GM21717 (cell line): ENCODE data around the gene CEP85L.

ENCODE experiments used
- ATAC-seq: cut with Tn5 transposase; IDR thresholded peaks from one replicate; pipeline ENCODE4 v1.9.1; 2021; ENCODE audit warnings: mild to moderate bottlenecking, moderate library complexity; ENCODE audit not compliant: unreplicated experiment

Gene CEP85L

DNA sequence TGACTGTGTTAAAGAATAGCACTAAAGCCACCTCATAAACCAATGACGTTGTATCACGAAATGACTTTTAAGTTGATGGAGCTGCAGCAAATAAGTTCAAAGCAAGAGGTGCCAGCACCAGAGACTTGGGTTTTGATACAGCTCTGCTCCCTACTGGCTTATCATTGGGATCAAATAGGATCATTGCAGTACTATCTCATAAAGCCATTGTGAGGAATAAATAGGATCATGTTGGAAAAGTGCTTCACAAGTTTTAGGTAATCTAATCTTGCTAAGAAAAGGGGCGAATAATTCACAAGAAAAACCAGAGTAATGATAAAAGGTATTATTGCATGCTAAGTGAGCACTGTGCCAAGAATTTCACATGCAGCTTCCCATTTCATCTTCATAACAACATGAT lies 10.4 kb upstream of the CEP85L start:
- no peak for ATAC-seq

DNA sequence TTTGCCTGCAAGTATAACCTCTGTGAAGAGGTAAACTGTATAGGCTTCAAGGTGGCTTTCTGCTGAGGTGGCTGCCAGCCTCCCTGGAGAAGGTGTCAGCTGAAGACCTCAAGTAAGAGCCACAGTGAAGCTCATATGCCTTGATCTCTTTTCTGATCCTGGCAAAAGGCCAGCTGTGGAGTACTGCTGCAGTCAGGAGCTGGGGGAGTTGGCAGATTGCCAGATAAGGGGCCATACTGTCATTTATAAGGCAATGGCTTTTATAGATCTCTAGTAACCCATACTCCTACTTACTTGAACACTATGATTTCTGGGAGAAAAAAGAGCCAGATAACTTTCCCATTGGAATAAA lies 8.8 kb upstream of the CEP85L start:
- no peak for ATAC-seq

DNA sequence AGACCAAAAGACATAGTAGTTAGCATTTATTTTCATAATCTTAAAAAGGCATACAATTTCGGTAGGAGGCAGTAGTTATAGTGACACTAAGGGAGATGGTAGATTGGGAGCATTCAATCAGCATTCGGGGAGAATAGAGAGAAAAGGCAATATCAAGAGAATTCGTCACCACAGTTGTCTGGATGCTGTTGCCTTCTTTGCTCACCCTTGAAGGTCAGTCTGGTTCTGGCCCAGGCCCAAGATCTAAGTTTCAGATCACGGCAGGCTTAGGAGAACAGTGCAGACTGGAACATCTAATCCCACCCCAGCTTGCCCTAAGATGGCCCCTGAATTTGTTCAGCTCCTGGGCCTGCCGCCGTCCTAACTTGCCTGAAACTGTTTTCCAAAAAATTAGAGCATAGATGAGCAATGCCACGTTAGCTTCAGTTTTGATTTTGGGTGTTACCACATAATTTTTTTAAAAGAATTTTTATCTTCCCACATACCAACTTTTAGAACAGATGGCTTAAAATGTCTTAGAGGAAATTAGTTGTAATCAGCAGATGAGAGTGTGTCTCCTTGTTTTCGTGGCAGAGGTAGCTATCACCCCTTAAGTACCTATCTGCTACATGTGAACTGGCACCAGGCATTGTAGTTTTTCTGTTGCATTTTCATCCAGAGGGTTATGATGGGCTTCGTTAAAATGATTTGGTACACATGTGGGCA lies 8.3 kb upstream of the CEP85L start:
- no peak for ATAC-seq

DNA sequence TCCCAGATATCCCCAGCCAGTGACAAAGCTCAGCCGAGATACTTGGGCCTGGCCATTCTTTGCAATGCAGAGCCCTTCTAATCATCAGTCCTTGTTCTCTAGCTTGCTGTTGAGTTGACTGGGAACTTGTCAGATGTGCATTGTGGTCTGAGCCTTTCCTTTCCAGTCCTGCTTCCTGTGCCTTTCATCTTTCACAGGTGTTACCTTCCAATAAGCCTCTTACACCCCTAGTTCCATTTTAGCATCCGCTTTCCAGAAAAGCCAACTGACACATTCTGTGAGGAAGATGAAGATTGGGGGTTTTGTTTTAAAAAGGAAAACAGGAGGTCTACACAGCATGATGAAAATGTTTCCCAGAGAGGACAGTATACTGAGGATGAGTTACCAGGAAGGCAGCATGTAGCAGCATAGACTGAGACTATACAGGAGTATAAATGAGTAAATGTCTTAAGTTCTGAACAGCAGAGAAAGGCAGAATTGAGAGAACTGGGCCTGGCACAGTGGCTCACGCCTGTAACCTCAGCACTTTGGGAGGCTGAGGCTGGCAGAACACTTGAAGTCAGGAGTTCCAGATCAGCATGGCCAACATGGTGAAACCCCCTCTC lies 5.6 kb upstream of the CEP85L start:
- no peak for ATAC-seq

DNA sequence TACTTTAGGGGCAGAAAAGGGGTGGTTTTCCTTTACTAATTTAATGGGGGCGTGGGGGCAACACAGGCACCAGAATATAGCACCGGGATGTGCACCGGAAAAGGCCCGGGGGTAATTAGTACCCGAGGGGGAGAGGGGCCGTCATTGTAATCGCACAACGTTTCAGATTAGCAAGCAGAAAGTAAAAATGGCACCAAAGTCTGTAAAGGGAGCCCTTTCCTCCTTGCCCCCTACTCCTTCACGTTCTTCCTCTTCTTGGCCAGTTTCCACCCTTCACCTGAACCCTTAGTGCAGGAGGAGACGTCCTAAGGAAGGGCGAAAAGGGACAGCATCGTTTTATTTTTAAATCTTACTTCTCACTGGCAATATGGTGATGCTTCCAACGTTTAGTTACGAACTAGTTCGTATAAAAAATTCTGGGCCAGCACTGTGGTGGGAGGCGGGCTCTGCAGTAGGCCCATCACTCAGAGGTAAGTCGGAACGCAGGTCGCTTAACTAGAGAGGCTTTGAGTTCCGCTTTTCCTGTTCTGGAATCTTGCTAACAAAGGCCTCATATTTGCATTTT lies 742 bp upstream of the CEP85L start:
- no peak for ATAC-seq

DNA sequence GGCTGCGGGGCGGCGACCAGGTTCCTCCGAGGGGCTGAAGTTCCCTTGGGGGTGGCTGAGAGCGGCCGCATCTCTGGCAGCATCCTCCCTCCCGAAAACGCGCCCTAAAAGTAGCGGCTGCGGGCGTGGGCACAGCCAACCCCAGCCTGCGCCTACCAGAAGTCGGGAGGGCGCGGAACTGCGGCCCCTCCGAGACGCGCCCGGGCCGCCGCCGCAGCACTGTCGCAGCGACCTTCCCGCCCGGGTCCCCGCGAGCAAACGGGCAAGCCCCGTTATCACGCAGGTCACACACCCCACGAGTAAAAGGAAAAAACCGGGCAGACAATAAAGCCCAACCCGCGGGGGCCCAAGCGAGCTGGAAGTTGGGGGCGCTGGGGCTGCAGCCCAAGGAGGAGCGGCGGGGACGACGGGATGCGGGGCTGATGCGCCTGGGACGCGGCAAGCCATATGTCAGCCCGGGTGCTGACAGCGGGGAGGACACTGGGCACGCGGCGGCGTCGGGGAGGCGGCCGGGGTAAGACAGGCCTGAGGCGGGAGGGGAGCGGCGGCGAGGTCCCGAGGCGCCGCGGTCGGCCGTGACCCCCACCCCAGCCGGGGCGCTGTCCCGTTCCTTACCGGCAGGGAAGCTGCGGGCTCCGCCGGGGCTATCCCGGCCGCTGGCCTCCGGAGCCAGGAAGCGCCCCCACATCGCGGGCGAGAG lies 659 bp downstream of the CEP85L start:
- peak; percentile 48 for ATAC-seq

DNA sequence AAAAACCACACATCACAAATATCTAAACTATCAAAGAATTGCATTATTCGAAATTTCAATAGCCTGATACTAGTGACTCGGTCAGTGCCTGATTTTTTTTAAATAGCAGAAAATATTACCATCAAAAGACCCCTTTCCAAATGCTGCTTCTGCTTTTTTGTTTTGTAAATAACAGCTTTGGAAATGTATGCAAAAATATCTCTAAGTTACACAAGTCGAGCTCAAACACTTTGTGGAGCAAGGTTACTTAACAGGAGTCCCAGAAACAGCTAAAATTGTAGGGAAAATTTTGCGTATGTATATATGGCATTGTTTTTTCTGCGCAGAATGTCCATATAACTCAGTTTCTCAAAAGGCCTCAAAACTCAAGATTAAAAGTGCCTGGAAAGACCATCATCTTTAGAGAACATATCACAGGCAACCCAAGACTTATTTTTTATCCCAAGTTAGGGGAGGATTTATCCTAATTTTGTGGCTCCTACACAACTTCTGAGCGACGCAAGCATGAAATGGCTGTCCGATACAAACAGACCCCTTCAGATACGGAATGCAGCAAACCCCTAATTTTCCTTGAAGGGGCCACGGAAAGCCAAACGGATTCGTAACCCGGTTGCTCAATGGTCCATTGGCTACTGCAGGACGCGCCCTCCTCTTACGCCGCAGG lies 1.3 kb downstream of the CEP85L start:
- ATAC-seq, result no peak

DNA sequence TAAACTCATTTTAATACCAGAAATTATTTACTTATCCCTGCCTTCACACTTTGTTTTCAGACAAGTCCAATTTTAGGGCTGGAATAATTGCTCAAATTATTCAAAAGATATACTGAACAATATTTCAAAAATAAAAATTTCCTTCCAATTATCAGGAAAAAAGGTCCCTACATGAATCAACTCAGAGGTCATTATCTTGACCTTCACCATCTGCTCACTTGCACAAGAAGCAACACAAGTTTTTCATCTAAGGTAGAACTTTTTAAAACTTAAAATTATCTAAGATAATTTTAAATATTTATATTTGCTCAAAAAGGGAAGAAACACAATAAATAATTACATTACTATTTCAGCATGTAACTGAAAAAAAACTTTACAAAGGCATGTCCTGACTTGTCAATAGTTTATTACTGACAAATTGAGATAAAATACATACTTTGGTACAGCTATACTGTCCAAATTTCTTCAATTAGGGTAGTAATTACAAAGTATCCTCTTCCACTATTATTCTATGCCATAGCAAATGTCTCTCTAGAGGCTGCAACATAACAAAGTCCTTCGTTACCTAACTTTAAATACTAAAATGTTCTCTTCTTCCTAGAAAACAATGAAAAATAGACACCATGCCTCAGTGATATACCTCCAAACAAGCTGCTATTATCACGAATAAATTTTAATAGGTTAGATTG lies 2.4 kb downstream of the CEP85L start:
- ATAC-seq, result no peak

DNA sequence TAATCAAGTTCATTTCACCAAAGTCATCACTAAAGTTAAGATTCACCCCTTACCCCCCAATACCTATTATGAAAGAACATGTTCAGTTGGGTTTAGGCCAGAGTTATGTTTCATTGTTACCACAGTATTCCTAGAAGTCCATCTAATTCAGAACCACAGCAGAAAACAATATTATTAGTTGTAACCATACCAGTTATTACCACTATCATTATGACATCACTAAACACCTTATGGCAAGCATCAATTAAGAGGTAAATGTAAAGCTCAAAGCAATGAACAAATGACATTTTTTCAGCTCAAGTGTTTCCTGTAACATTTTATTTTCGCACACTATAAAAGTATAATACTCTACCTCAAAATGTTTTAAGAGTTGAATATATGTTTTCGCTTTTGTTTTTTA lies 4.4 kb downstream of the CEP85L start:
- no peak for ATAC-seq

DNA sequence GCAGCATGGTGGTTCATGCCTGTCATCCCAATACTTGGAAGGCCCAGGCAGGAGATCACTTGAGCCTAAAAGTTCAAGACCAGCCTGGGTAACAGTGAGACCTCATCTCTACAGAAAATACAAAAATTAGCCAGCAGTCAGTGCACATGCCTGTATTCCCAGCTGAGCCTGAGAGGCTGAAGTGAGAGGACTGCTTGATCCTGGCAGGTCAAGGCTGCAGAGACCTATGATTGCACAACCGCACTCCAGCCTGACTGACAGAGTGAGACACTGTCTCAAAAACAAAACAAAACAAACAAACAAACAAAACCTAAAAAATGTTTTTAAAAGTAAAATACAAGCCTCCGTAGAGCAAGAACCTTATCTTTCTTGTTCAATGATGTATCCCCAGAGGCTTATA lies 6.0 kb downstream of the CEP85L start:
- ATAC-seq, result no peak

DNA sequence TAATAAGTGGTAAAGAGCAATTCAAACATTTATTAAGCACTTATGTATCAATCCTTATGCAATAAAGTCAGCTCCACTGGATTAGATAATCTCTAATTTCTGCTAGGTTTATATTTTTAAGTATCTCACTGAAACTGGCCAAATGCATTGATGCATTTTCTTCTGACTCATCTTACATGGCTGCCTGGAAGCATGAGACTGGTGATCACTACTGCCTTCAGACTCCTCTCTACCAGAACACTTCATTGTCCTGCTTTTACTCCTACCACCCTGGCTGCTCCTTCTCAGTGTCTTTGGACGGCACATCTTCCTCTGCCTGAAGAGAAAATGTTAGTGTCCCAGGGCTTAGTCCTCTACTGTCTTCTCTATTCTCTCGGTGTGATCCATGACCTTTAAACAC lies 7.4 kb downstream of the CEP85L start:
- no peak for ATAC-seq

DNA sequence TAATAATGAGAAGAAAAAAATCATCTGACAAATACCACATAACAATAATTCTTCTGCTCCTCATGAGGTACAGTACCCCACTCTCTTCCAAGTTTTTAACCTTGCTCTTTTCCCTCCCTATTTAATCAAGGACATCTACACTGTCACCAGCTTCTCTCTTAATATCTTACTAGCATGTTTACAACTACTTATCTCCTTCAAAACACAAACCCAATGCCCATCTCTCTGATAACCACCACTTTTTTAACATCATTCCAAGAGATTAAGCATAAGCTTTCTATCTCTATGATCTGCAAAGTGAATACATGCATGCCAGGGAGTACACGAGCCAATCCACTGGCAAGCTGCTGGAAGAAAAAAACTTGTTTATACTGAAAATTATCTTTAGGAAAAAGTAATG lies 10.3 kb downstream of the CEP85L start:
- ATAC-seq, result no peak

DNA sequence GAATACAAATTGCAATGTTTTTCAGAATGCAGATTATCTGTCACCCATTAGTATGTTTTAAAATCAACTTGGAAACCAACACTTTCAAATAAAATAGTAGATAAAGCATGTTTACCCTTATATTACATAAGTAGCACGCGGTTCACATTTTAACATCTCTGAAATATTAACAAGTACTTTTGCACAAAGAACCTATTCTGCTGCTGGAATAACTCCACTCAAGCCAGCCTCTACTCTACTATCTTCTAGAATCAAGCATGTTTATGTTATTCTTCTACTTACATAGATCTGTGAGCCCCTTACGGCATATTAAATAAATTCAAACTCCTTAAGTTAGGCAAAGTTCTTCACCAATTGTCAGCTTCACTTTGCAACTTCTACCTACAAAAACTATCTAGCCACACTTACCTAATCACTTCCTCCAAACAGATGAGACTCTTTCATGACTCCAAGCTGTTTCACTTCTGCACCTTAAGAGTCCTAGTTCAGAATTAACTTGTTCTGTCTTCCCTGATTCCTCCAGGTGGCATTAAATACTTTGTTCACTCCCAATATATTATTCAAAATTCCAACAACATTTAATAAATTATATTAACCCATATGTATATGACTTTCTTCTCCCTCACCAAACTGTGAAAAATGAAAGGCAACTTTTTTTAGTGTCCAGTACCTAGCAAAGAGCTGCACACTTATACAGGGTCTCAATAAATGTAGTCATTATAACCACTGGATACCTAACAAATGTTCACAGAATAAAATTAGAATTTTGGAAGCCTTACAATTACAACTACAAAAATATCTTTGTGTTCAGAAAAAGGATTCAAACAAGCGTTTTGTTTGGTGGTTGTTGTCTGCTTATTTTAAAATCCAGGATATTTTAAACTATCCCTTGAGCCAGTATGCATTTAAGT lies 12.1 kb downstream of the CEP85L start:
- ATAC-seq, result peak; percentile 90

DNA sequence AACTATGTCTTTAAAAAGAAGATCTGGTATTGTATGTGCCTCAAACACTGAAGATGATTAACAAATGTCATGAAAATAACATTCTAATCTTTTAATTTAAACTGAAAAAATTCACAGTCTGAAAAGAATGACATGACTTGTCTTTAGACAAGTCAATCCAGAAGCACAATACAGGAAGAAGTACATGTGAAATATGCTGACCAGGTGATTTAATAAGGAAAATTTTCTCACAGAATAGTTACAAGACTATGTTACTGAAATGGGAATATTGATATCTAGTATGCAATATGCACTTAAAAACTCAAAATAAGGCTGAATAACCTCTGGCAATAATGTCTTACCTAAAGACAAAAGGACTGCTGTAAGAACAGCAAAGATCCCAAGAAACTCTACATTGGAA lies 13.1 kb downstream of the CEP85L start:
- ATAC-seq, result no peak

DNA sequence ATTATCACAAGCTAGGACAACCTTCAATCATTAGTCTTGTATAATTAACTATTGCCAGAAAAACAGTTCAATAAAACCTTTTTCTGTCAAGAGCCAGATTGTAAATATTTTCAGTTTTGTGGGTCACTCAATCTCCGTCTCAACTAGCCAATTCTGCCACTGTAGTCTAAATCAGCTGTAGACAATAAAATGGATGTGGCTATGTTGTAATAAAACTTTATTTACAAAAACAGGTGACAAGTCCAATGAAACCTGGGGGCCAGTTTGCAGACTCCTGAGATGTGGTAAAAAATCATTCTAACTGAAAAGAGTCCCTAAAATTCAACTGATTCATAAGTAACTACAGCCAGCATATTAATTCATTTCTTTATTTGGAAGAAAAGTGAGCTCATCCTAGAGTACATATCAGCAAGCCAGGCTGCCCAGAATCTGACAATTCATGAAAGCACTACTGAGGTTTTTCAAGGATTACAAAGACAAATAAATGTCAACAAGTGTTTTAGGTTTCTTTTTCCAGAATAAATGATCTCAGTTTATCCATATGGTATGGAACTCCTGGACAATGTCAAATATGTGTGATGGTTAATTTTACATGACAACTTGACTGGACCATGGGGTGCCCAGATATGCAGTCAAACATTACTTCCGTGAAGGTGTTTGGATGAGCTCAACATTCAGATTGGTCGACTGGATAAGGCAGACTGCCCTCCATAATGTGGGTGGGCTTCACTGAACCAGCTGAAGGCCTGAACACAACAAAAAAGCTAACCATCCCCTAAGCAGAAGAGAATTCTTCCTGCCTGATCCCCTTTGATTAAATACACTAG lies 15.3 kb downstream of the CEP85L start:
- no peak for ATAC-seq

DNA sequence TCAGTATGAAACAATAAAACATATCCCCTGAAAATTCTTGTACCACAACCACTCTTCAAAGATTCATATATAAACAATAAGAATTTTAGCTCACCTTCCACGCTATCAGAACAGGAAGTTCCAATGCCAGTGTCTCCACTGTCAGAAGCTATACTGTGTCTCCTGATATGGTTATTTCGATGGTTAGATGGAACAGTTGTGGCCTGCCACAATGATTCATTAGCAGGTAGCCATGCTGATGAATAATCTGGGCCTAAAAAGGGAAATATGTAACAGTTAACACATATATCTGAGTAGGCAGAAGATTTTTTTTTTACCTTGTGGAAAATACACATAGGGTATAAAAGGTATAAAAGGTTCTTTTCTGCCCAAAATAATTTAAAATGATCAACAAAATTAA lies 19.0 kb downstream of the CEP85L start:
- ATAC-seq, result no peak

DNA sequence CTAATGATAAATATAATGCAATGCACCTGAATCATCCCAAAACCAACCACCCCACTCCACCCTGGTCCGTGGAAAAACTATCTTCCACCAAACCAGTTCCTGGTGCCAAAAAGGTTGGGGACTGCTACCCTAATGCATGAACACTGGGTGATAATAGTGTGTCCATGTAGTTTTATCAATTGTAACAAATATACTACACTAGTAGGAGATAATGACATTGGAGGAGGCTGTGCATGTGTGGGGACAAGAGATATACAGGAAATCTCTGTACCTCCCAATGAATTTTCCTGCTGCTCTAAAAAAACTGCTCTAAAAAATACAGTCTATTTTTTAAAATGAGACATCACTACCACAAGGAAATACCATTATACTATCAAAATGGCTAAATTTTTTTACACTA lies 20.5 kb downstream of the CEP85L start:
- no peak for ATAC-seq

DNA sequence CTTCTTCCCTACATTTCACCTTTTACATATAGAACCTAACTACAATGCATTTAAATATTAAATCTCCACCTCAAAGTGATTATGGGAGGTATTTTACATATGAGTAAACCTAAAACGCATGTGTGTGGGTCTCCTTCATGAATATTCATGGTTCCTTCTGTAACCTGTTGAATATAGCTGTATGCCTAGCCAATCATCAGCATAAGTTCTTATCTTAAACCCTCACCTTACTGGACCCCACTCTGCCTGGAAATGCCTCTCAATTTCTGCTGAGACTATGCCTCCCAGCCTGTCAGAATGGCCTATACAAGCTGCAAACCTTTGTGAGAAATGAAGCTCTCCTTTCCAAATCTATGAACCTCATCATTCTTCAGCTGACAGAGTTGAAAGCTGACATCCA lies 21.3 kb downstream of the CEP85L start:
- no peak for ATAC-seq

DNA sequence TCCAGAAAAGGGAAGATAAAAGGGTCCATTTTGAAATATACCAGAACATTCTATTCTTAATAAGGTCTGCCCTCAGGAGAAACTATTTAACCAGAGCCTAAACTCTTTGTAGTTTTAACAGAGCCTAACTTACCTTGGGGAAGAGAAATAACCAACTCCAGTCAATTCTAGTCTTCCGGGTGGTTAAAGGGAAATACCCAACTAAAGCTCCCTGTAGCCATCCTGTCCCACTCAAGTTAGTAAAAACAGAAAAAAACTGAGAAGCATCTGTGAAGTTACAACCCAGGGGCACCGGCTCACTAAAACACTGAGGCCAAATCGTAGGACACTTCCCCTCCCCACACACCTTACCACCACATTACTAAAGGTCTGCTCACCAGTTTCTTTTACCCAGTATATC lies 23.7 kb downstream of the CEP85L start:
- ATAC-seq, result no peak
